ENCODE measurements around the gene UBE2L5.

- TF ChIP-seq JUN (IDR thresholded peaks at IDR 0.05; ENCODE audit: low read depth, low read length) (no peak), EZH2 (IDR thresholded peaks at IDR 0.05; ENCODE audit: low read depth, low read length, severe bottlenecking) (no peak), POLR2A (IDR thresholded peaks at IDR 0.05; ENCODE audit: control extremely low read depth in 1 of 2, low read depth in 2 of 2, low read length in 2 of 2) (no peak), NRF1 (IDR thresholded peaks at IDR 0.05; ENCODE audit: low read depth, low read length) (no peak), SIN3A (conservative IDR thresholded peaks at IDR 0.05 in 1 of 2, IDR thresholded peaks at IDR 0.05 in 1 of 2; ENCODE audit: low read depth in 1 of 2, low read length in 2 of 2) (no peak), BACH1 (IDR thresholded peaks at IDR 0.05; ENCODE audit: low read length) (no peak), RAD21 (IDR thresholded peaks at IDR 0.05 in 1 of 2, conservative IDR thresholded peaks at IDR 0.05 in 1 of 2; ENCODE audit: low read depth in 2 of 2, low read length in 2 of 2) (no peak), CEBPB (IDR thresholded peaks at IDR 0.05; ENCODE audit: low read depth, low read length) (no peak), JUND (IDR thresholded peaks at IDR 0.05; ENCODE audit: low read length) (no peak)
- TF ChIP-seq, protein P1, sequence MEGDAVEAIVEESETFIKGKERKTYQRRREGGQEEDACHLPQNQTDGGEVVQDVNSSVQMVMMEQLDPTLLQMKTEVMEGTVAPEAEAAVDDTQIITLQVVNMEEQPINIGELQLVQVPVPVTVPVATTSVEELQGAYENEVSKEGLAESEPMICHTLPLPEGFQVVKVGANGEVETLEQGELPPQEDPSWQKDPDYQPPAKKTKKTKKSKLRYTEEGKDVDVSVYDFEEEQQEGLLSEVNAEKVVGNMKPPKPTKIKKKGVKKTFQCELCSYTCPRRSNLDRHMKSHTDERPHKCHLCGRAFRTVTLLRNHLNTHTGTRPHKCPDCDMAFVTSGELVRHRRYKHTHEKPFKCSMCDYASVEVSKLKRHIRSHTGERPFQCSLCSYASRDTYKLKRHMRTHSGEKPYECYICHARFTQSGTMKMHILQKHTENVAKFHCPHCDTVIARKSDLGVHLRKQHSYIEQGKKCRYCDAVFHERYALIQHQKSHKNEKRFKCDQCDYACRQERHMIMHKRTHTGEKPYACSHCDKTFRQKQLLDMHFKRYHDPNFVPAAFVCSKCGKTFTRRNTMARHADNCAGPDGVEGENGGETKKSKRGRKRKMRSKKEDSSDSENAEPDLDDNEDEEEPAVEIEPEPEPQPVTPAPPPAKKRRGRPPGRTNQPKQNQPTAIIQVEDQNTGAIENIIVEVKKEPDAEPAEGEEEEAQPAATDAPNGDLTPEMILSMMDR (IDR thresholded peaks at IDR 0.05; ENCODE audit: control extremely low read depth in 1 of 3, insufficient read depth in 1 of 3, low read depth in 1 of 3, low read length in 3 of 3) = no peak
- TF ChIP-seq, protein P2, sequence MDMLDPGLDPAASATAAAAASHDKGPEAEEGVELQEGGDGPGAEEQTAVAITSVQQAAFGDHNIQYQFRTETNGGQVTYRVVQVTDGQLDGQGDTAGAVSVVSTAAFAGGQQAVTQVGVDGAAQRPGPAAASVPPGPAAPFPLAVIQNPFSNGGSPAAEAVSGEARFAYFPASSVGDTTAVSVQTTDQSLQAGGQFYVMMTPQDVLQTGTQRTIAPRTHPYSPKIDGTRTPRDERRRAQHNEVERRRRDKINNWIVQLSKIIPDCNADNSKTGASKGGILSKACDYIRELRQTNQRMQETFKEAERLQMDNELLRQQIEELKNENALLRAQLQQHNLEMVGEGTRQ (IDR thresholded peaks at IDR 0.05; ENCODE audit: low read length) = no peak
Measured at GRCh38 chr13:30392681-30393045, 29.6 kb upstream of the UBE2L5 start.

All from H1 (cell line).